Measurements from ENCODE around the gene HHIPL2.
A peak's percentile ranks its signal among the peaks of the same experiment; 100 is the strongest.
"Not testable (repeated sequence)": the region's sequence is repeated elsewhere in the genome, so short reads cannot be mapped to it uniquely, and the experiment has no call there.

The HHIPL2 gene

DNA sequence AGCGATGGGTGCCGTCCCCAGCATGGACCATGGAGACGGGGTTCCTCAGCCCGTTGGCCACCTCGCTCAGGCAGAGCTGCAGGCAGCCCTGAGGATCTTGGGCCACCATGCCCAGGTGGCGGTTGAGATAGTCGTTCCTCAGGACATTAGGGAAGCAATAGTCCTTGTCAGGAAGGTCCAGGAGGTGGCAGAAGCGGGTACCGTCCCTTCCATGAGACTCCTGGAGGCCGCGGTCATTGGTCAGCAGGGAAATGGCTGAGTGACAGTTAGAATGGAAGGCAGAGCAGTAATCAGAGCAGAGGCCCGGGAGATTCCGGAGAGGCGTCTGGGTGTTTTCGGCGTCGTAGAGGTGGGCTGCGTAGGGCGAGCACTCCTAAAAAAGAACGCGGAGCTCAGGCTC, 4.1 kb downstream of the HHIPL2 start:
- no peak for DNase-seq
- intact Hi-C loops (cut with DNase I): no loop called here

DNA sequence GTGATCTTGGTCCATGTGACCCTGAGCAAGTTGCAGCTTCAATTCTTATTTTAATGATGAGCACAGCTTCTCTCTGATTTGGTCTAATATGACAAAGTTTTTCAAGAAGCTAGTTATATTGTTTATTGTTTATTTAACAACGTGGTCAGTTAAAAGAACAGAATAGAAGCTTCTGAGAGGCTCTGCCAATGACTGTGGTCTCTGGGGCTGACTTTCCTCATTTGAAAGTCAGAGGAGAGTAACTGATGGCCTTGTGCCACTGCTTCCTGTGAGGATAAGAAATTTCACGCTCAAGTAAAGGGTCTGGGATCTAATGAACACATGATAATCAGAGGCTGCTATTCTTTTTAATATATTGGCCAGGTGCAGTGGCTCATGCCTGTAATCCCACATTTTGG, 7.3 kb downstream of the HHIPL2 start:
- DNase-seq: no peak
- intact Hi-C loops (cut with DNase I): no loop called here

DNA sequence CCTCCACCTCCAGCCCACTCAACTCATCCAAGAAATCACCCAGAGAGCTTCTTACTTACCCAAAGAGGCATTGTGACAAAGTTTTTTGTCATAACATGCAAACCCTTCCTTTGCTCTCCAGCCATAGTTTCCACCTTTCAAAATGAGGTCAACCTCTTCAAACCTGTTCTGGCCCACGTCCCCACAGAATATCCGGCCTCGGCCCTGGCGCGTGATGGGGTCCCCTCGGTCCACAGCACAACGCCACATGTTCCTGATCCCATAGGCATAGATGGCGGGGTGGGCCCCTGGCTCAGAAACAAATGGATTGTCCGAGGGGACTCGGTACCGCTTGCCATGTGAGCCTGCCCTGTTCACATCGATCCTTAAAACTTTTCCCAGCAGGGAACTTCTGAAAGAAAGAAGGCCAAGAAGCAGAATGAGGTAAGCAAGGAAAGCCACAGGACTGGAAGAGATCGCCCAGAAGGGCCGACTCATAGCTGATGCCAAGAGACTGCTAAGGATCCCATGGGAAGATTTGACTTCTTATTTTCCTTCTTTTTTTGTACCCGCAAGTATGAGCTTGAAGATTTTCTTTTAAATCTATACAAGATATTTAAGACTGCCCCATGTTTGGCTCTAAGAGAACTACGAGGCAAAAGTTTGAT, 7.8 kb downstream of the HHIPL2 start:
- intact Hi-C loops (cut with DNase I): no loop called here
- no peak for DNase-seq

DNA sequence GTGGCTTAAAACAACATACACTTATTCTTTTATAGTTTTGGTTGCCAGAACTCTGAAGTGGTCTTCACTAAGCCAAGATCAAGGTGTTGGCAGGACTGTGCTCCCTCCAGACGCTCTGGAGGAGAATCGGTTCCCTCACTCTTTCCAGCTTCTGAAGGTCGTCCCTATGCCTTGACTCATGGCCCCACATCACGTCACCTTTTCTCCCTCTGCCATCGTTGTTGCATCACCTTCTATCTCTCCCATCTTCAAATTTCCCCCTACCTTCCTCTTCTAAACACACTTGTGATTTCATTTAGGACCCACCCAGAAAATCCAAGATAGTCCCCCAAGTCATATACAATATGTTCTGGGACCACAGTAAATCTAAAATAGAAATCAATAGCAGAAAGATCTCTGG, 12.4 kb downstream of the HHIPL2 start:
- DNase-seq: no peak
- intact Hi-C loops (cut with DNase I): no loop called here

DNA sequence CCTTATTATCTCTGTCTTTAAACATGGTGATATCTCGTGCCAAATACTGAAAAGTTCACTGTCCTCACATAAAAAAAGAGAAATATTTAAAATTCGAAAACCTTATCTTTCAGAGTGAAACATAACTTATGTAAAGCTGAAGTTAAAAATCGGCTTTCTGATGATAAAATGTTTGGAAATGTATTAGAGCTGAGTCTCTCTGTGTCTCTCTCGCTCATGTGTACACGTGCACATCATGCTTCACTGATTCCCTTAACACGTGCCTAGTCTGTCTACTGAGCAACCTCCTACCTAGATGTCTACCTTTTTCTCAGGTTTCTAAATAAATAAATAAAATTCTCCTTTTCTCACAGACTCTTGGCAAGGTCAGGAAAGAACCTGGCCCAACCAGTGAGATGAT, 17.1 kb downstream of the HHIPL2 start:
- intact Hi-C loops (cut with DNase I): no loop called here
- no peak for DNase-seq

DNA sequence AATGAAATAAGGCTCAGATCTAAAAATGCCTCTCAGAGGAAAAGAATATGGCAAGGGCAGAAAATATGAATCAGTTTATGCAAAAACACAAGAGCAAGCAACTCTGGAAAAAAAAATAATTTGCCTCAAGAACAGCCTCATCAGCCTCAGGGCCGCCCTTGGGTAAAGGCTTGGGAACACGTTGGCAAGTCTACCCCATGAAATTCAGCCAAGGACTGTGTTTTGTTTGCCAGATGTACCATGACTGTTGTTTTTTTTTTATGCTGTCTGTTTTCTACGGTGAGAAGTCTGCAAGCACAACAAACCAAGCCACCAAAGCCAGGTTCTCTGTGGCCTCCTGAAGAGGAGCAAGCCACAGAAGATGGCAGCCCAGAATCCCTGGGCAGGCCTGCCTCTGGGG, 18.0 kb downstream of the HHIPL2 start:
- intact Hi-C loops (cut with DNase I): no loop called here
- DNase-seq: no peak

DNA sequence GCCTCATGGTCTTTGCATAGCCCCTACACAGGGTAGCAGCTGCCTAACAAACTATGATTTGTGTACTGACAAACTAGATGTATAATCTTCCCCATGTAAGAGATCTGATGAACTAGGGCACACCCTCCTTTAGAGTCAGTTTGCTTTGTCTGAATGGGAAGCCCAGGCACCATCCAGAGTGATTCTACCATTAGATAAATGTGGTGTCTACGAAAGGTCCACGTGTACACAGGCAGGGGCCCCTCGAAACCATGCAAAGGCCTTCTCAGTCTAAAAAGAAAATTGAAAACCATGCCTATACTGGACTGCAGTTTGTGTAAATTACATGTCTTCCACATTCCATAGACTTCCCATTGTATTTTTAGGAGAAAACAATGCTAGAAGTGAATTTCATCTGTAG, 18.7 kb downstream of the HHIPL2 start:
- DNase-seq: no peak
- intact Hi-C loops (cut with DNase I): no loop called here

DNA sequence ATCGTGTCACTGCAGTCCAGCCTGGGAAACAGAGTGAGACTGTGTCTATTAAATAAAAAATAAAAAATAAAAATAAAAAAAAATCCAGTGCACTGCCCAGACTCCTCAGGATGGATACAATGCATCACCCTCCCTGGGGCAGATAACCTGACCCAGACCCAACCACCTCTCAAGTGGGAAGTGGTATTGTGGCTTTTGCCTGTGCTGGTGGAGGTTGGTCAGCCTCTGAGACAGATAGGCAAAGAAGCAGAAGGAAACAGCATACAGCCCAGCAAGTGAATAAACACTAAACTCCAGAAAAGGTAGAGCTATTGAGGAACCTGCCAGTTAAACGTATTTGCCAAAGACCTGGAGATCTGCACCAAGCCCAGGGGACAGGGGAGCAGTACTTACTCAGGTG, 22.0 kb downstream of the HHIPL2 start:
- intact Hi-C loops (cut with DNase I): no loop called here
- no peak for DNase-seq

DNA sequence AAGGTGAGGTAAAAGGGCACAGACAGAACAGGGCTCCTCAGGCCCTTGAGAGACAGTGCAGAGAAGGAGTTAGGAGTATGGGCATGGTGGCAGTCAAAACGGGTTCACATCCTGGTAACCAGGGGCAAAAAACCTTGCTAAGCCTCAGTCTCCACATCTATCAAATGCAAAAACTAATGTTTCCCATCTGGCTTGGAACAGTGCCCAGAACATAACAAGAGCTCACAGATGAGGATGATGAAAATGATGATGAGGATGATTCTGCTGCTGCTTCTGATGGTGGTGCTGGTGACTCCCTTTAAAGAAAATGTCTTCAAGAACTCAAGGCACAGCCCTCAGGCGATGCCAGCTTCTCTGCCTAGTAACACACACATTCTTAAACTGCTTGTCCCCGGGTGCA, 24.1 kb downstream of the HHIPL2 start:
- intact Hi-C loops (cut with DNase I): no loop called here
- DNase-seq: no peak

DNA sequence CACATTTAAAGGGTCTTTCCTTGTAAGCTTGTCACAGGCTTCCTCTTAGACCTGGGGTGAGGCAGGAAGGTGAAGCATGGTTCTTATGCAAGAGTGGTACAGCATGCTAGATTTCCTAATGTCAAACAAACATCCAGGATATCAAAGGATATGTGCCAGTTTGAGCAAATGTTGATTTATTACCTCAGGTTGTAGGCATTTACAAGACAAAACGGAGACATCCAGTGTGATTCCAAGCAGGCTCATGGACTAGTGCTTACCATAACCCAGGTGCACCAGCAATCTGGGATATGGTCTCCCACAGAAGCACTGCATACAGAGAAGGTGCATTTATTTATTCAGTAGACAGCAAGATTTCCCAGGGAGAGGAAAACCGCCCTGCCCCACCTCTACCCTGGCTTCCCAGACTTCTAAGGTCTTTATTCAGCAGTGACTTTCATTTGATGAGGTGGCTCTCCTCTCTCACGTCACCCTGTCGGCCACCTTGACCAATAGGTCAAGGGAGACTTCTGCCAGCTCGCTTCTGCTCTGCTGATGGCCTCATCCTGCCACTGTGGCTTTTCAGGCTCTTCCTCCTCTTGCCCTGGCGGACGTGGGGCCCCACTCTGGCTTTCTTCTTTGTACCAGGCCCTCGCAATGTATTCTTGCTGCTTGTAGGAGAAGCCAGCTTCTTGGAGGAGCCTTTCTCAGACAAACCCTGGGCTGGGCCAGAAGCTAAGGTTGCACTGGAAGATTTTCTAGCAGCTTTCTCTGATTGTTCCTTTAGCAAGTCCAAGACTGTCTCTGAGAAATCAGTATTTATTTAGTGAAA, 25.6 kb downstream of the HHIPL2 start:
- intact Hi-C loops (cut with DNase I): no loop called here
- no peak for DNase-seq

DNA sequence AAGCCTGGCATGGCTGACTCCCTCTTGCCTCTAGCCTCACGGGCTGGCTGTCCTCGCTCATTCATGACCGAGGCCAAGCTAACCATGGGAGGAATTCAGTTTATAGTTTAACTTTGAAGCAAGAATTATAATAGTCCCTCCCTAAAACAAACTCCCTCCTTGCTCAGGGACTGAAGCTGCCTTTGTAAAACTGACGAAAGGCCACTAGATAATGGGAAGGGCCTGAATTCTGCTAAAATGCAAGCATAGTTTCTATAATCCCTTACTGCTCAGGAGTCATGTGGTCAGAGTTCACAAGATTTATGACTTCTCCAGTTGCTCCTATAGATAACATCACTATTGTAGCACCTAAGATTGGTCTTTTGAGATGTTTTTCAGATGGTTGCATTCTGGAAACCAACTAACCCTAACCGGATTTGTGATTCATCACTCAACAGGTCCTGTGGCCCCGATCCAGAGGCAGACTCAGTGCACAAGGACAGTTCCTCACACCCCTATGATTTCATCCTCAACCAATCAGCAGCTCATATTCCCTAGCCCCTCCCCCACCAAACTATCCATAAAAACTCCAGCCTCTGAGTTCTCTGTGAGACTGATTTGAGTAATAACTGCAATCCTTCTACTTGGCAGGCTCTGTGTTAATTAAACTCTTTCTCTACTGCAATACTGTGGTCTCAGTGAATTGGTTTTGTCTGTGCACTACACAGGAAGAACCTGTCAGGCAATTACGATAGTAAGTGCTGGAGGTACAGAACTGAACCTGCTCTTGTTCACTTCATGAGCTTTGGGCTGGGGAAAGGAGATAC, 26.4 kb downstream of the HHIPL2 start:
- intact Hi-C loops (cut with DNase I): no loop called here
- no peak for DNase-seq

DNA sequence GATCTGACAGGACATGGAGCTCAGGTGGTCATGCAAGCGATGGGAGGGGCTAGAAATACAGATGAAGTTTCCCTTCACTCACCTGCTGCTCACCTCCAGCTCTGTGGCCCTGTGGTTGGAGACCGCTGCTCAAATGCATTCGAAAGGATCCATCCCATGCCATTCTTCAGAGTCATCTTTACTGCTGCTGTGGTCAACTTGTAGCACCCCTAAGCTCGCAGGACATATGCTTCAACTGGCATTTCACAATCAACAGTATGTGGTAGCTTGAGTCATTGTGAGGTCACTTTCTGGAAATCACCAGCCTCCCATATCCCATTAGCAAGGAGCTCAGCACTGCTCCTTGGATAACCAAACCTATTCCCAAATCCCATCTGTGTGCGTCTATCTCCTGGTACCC, 58.4 kb downstream of the HHIPL2 start:
- intact Hi-C loops (cut with DNase I): not testable (repeated sequence)
- DNase-seq: peak in 1 of 10 donors; percentile 12

DNA sequence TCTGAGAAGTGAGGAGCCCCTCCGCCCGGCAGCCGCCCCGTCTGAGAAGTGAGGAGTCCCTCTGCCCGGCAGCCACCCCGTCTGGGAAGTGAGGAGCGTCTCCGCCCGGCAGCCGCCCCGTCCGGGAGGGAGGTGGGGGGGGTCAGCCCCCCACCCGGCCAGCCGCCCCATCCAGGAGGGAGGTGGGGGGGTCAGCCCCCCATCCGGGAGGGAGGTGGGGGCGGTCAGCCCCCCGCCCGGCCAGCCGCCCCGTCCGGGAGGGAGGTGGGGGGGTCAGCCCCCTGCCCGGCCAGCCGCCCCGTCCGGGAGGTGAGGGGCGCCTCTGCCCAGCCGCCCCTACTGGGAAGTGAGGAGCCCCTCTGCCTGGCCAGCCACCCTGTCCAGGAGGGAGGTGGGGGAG, 60.1 kb downstream of the HHIPL2 start:
- peak in 1 of 10 donors; percentile 2 for DNase-seq
- intact Hi-C loops (cut with DNase I): not testable (repeated sequence)

DNA sequence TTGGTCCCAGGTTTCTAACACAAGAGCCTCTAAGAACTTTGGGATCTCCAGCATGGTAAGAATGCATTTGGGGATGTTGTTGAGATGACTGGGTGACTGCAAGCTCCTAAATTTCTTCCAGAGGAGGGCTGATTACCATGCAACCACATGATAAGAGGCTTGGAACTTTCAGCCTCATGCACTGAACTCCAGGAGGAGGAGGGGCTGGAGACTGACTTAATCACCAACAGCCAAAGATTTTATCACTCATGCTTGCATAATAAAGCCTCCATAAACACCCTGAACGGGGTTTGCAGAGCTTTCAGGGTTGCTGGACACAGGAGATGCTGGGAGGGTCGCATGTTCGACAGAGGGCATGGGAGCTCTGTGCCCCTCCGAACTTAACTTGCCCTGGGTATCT, 63.9 kb downstream of the HHIPL2 start:
- intact Hi-C loops (cut with DNase I); DNase-seq: not testable (repeated sequence)

DNA sequence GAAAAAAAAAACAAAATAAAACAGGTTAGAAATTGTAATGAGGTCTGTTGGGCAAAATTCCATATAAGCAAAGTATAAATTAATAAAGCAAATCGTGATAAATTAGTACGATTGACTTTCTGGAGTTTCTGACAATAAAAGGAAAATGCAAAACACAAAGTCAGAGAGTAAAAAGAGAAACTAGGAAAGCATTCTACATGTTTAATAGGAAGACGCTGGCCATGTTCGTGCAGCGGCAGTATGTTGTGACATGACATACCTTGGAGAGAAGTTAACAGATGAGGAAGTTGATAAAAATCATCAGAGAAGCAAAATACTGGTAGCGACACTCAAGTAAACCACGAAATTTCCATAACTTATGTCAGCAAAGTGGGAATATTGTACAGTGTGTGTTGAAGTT, 68.3 kb downstream of the HHIPL2 start:
- DNase-seq; intact Hi-C loops (cut with DNase I): not testable (repeated sequence)

DNA sequence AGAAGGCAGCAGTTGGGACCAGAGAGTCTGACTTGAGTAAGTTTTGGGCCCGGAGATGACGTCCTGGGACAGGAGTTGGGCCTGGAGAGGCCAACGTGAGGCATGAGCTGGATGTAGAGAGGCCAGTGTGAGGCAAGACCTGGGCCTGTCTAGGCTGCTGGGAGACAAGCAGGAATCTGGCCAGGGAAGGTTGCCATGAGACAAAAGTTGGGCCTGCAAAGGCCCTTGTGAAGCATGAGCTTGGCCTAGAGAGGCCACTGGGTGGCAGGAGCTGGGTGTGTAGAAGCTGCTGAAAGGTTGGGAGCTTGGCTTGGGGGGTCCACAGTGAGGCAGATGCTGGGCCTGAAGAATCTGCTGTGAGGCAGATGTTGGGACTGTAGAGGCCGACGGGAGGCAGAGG, 71.5 kb downstream of the HHIPL2 start:
- peak in 1 of 10 donors; percentile 49 for DNase-seq
- intact Hi-C loops (cut with DNase I): not testable (repeated sequence)

DNA sequence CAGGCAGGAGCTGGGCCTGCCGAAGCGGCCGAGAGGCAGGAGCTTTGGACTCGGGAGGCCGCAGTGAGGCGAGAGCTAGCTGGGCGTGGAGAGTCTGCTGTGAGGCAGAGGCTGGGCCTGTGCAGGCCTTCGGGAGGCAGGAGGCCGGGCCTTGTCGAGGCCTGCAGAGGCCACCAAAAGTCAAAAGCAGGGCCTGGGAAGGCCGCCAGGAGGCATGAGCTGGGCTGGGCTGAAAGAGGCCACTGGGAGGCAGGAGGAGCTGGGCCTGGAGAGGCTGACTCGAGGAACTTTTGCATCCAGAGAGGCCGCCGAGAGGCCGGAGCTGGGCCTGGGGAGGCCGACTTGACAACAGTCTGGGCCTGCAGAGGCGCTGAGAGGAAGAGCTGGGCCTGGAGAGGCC, 74.2 kb downstream of the HHIPL2 start:
- intact Hi-C loops (cut with DNase I): not testable (repeated sequence)
- DNase-seq: peak in 1 of 10 donors; percentile 56

DNA sequence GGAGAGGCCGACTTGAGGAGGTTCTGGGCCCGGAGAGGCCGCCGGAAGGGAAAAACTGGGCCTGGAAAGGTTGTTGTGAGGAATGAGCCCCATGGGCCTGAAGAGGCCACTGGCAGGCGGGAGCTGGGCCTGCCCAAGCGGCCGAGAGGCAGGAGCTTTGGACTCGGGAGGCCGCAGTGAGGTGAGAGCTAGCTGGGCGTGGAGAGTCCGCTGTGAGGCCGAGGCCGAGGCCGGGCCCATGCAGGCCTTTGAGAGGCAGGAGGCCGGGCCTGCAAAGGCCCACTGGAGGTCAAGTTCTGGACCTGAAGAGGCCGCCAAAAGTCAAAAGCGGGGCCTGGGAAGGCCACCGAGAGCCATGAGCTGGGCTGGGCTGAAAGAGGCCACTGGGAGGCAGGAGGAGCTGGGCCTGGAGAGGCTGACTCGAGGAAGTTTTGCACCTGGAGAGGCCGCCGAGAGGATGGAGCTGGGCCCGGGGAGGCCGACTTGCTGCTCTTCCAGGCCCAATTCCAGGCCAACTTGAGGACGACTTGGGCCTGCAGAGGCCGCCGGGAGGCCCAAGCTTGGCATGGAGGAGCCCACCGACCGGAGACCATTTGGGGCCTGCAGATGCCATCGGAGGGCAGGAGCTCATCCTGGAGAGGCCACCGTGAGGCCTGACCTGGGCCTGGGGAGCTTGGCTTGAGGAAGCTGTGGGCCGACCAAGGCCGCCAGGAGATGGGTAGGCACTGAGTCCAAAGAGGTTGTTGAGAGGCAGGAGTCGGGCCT, 74.9 kb downstream of the HHIPL2 start:
- intact Hi-C loops (cut with DNase I): not testable (repeated sequence)
- DNase-seq: peak in 1 of 10 donors; percentile 64

All from posterior cingulate gyrus (tissue), 11 donors.